OCI-LY7 (cell line): Measurements from ENCODE around the gene IL1RAPL2. TPM values are rescaled to one million over a fixed set of nuclear protein-coding genes. Genes with fewer than 3 reads are reported as not detected.

ENCODE experiments used
- BruUV-seq: library from RNA; stranded (reverse); fragments of 400-500 nt; replicated peaks from 2 replicates; lab custom pipeline; 2021; lab: Mats Ljungman, UMichigan
- CTCF ChIA-PET: fragments of 300-600 bp; sonication (Branson Sonifier 250); formaldehyde crosslinking; loops from one replicate; lab custom pipeline; 2022; ENCODE audit warnings: antibody characterized with exemption; ENCODE audit not compliant: unreplicated experiment; lab: Charles Lee
- POLR2A ChIA-PET: fragments of 300-600 bp; sonication (Branson Sonifier 250); formaldehyde crosslinking; loops from one replicate; lab custom pipeline; 2022; ENCODE audit warnings: antibody characterized with exemption; lab: Charles Lee
- DNase-seq: peaks from one replicate; pipeline ENCODE4 v3.0.0-alpha.2; 2015; ENCODE audit warnings: low spot score
- H2AFZ ChIP-seq: fragments of 200-600 bp; sonication (generic), shearing (Covaris generic); 2 replicates; pipeline ENCODE4 v1.6.1; 2014; ENCODE audit warnings: mild to moderate bottlenecking, antibody characterized with exemption, low read length, moderate library complexity
- H3K27ac ChIP-seq: fragments of 200-600 bp; sonication (generic); 2 replicates; pipeline ENCODE4 v1.5.1; 2014; ENCODE audit warnings: mixed run types, low read depth, mild to moderate bottlenecking, moderate library complexity, low read length, inconsistent platforms; ENCODE audit not compliant: poor library complexity, severe bottlenecking
- H3K36me3 ChIP-seq: fragments of 200-600 bp; sonication (generic); 2 replicates; pipeline ENCODE4 v1.6.1; 2014; ENCODE audit warnings: mild to moderate bottlenecking, antibody characterized with exemption, low read length, moderate library complexity, mixed read lengths; ENCODE audit not compliant: insufficient read depth
- H3K4me1 ChIP-seq: fragments of 200-600 bp; sonication (generic); 2 replicates; pipeline ENCODE4 v1.5.1; 2014; ENCODE audit warnings: mild to moderate bottlenecking, low read length; ENCODE audit not compliant: insufficient read depth, poor library complexity, severe bottlenecking
- H3K4me2 ChIP-seq: fragments of 200-600 bp; sonication (generic); 2 replicates; pipeline ENCODE4 v1.6.1; 2014; ENCODE audit warnings: mild to moderate bottlenecking, low read length
- H3K4me3 ChIP-seq: fragments of 200-600 bp; sonication (generic); 2 replicates; pipeline ENCODE4 v1.5.1; 2014; ENCODE audit warnings: mild to moderate bottlenecking, low read depth, low read length; ENCODE audit not compliant: poor library complexity, severe bottlenecking
- H3K79me2 ChIP-seq: fragments of 200-600 bp; sonication (generic); 2 replicates; pipeline ENCODE4 v1.6.1; 2016; ENCODE audit warnings: low read depth, mild to moderate bottlenecking, low read length, moderate library complexity, mixed read lengths; ENCODE audit not compliant: insufficient read depth
- H3K9me2 ChIP-seq: fragments of 200-600 bp; sonication (generic); 2 replicates; pipeline ENCODE4 v1.6.1; 2016; ENCODE audit warnings: mild to moderate bottlenecking, low read length, mixed read lengths; ENCODE audit not compliant: insufficient read depth
- H3K9me3 ChIP-seq: fragments of 200-600 bp; sonication (generic); 2 replicates; pipeline ENCODE4 v1.6.1; 2014; ENCODE audit warnings: mild to moderate bottlenecking, mixed run types, low read length, mixed read lengths
- H4K20me1 ChIP-seq: fragments of 200-600 bp; sonication (generic); 2 replicates; pipeline ENCODE4 v1.6.1; 2014; ENCODE audit warnings: mild to moderate bottlenecking, antibody characterized with exemption, low read length, moderate library complexity, mixed read lengths; ENCODE audit not compliant: insufficient read depth
- EZH2phosphoT487 ChIP-seq: fragments of 200-600 bp; sonication (generic); IDR thresholded peaks from 2 replicates; pipeline ENCODE4 v1.6.1; 2018; ENCODE audit warnings: low read depth, borderline replicate concordance, mild to moderate bottlenecking, mixed run types, antibody characterized with exemption, low read length, moderate library complexity, mixed read lengths
- intact Hi-C: fragments of 100-400 bp; cut with micrococcal nuclease; formaldehyde crosslinking; loops from one replicate; pipeline ENCODE4 v1.10.0; 2022; ENCODE audit not compliant: unreplicated experiment
- total RNA-seq, 2 experiments: library from RNA; depleted of rRNA in 1 of 2; stranded (reverse); fragments of >200 nt in 1 of 2; shearing (Covaris generic) in 1 of 2; gene quantifications; 2 replicates each; pipeline ENCODE4 v1.2.3, GENCODE V29; 2014 to 2022
- TF ChIP-seq, protein P1 (sequence below): fragments of 200-600 bp; sonication (generic); conservative IDR thresholded peaks from 2 replicates; pipeline ENCODE4 v1.5.1; 2014; ENCODE audit warnings: mild to moderate bottlenecking, antibody characterized with exemption, low read length, moderate library complexity, mixed read lengths

Gene IL1RAPL2
- total RNA-seq, 2 experiments from 2014 or later = not detected

DNA sequence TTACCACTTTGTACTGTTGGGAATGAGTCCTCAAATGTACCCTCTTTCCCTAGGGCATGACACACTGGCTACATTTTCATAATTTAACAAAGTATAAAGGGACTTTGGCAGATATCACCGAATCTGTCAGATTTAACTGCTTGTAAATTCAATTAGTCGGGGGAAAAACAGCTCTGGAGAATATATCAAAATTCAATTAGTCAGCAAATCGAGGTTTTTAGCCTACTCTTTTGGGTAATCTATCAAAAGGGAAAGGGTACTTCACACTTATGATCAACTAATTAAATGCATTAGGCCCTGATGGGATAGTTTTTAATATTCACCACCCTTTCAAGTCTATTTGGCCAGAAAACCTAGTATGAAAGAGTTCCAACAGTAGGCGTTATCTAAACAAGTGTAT is 141.0 kb downstream of the IL1RAPL2 start:
- no peaks in the 10 kb centered on the region for H3K9me3 ChIP-seq
- TF ChIP-seq EZH2phosphoT487 = no peak
- TF ChIP-seq, protein P1, sequence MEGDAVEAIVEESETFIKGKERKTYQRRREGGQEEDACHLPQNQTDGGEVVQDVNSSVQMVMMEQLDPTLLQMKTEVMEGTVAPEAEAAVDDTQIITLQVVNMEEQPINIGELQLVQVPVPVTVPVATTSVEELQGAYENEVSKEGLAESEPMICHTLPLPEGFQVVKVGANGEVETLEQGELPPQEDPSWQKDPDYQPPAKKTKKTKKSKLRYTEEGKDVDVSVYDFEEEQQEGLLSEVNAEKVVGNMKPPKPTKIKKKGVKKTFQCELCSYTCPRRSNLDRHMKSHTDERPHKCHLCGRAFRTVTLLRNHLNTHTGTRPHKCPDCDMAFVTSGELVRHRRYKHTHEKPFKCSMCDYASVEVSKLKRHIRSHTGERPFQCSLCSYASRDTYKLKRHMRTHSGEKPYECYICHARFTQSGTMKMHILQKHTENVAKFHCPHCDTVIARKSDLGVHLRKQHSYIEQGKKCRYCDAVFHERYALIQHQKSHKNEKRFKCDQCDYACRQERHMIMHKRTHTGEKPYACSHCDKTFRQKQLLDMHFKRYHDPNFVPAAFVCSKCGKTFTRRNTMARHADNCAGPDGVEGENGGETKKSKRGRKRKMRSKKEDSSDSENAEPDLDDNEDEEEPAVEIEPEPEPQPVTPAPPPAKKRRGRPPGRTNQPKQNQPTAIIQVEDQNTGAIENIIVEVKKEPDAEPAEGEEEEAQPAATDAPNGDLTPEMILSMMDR = no peak
- H3K79me2 ChIP-seq = no peaks in the 10 kb centered on the region
- intact Hi-C loops = no loop called here
- H3K4me1 ChIP-seq = no peaks in the 10 kb centered on the region
- ChIA-PET POLR2A (interaction anchor here (1.1 to 1.4 kb wide), 3 partner anchors 8 to 11 kb away, joined by 3 to 5 read pairs (median 3); no protein-coding TSS in a partner anchor), CTCF (no interaction called here)
- H3K9me2 ChIP-seq = no peaks in the 10 kb centered on the region
- BruUV-seq = no TSS peak
- DNase-seq = no peak
- no peak overlapping the region for H3K4me3 ChIP-seq
- no peak overlapping the region for H3K27ac ChIP-seq
- no peak overlapping the region for H3K4me2 ChIP-seq
- no peaks in the 10 kb centered on the region for H4K20me1 ChIP-seq
- H3K36me3 ChIP-seq = no peaks in the 10 kb centered on the region
- no peak overlapping the region for H2AFZ ChIP-seq

DNA sequence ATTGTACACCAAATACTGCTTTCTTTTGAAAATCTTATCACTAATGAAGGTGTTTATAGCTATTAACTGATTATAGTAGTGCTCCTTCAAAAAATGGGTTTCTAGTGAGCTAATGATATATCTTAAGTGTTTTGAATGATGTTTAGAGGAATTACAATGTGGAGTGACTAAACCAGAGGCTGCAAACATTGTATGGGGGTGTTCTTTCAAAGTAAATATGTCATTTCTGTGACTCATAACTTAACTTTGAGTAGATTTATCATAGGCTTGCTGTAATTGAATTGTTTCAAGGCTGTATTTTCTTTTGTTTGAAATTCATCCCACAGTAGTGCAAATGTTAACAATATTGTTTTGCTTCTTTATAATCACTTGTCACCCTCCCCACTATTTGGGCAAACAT is 141.6 kb downstream of the IL1RAPL2 start:
- no peaks in the 10 kb centered on the region for H3K4me1 ChIP-seq
- no TSS peak for BruUV-seq
- DNase-seq = no peak

DNA sequence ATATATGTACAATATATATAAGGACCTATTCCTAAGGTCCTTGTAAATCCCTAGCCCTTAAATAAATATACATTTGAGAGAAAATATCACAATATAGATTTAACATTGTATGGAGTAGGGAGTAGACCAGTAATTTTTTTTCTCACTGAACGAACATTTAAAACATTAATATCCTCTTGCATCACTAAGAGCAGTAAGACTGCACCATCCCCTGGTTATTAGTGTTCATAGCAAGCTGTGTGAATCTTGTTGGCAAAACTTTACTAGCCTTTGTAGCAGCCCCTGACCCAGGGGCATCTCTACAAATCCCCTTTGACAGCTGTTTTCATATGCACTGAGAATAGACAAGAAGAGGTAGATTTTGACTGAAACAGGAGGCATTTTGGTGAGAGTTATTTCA is 146.5 kb downstream of the IL1RAPL2 start:
- no peaks in the 10 kb centered on the region for H3K9me2 ChIP-seq
- intact Hi-C loops = loop anchor here (2.0 kb wide), 1 partner anchor 44 kb away; no protein-coding TSS in a partner anchor
- CTCF ChIA-PET = no interaction called here
- H3K27ac ChIP-seq = no peak overlapping the region
- H3K36me3 ChIP-seq = no peaks in the 10 kb centered on the region
- H3K4me3 ChIP-seq = no peak overlapping the region
- no peaks in the 10 kb centered on the region for H3K4me1 ChIP-seq
- no peak overlapping the region for H3K4me2 ChIP-seq
- no peaks in the 10 kb centered on the region for H4K20me1 ChIP-seq
- DNase-seq = peak; percentile 36
- TF ChIP-seq, protein P1 = peak; percentile 64
- no peak for TF ChIP-seq EZH2phosphoT487
- H3K79me2 ChIP-seq = no peaks in the 10 kb centered on the region
- H2AFZ ChIP-seq = no peak overlapping the region
- no peaks in the 10 kb centered on the region for H3K9me3 ChIP-seq
- POLR2A ChIA-PET = interaction anchor here (0.7 to 1.8 kb wide), 5 partner anchors 14 to 677 kb away, joined by 3 to 5 read pairs (median 4); no protein-coding TSS in a partner anchor
- no TSS peak for BruUV-seq

More for the DNA sequence above, 141.6 kb downstream of the IL1RAPL2 start:
- H3K36me3 ChIP-seq = no peaks in the 10 kb centered on the region
- intact Hi-C loops = no loop called here
- ChIA-PET CTCF (no interaction called here), POLR2A (interaction anchor here (1.1 to 1.4 kb wide), 3 partner anchors 7 to 12 kb away, joined by 3 to 5 read pairs (median 3); no protein-coding TSS in a partner anchor)
- no peak overlapping the region for H3K27ac ChIP-seq
- no peaks in the 10 kb centered on the region for H3K9me2 ChIP-seq
- H3K79me2 ChIP-seq = no peaks in the 10 kb centered on the region
- no peak overlapping the region for H3K4me2 ChIP-seq
- no peak overlapping the region for H2AFZ ChIP-seq
- H4K20me1 ChIP-seq = no peaks in the 10 kb centered on the region
- H3K4me3 ChIP-seq = no peak overlapping the region
- TF ChIP-seq, protein P1 = no peak
- TF ChIP-seq EZH2phosphoT487 = no peak
- H3K9me3 ChIP-seq = no peaks in the 10 kb centered on the region
